Natural killer cell (primary cell): ENCODE data around the gene ERMAP. TPM values are rescaled to one million over a fixed set of nuclear protein-coding genes. Genes with fewer than 3 reads are reported as not detected.

Experiments used
- ATAC-seq, 3 donors: fragments of 150-1000 bp in 2 of 3; fragments of 200-7000 bp in 1 of 3; cut with Tn5 transposase; 1 replicate in 1 of 3; 2 replicates in 2 of 3; pipeline ENCODE4 v1.10.0; 2021; ENCODE audit warnings: mild to moderate bottlenecking in 2 of 3, moderate library complexity in 2 of 3
- DNase-seq, 2 donors: peaks; one replicate each; pipeline versions ENCODE4 v3.0.0 to v3.0.0-alpha.2; 2013 to 2021; ENCODE audit warnings: mixed read lengths in 1 of 2
- H3K27ac ChIP-seq: one replicate; pipeline ENCODE4 v1.5.1; 2013; ENCODE audit warnings: mild to moderate bottlenecking, low read length
- H3K27me3 ChIP-seq: one replicate; pipeline ENCODE4 v1.6.1; 2013; ENCODE audit warnings: low read length; ENCODE audit not compliant: control insufficient read depth, insufficient read depth
- H3K36me3 ChIP-seq: one replicate; pipeline ENCODE4 v1.6.1; 2013; ENCODE audit warnings: low read length; ENCODE audit not compliant: control insufficient read depth, insufficient read depth
- H3K4me1 ChIP-seq: one replicate; pipeline ENCODE4 v1.6.1; 2013; ENCODE audit warnings: low read length; ENCODE audit not compliant: control insufficient read depth, insufficient read depth
- H3K4me3 ChIP-seq: one replicate; pipeline ENCODE4 v1.5.1; 2013; ENCODE audit warnings: low read length
- H3K9me3 ChIP-seq: one replicate; pipeline ENCODE4 v1.6.1; 2013; ENCODE audit warnings: low read length; ENCODE audit not compliant: control insufficient read depth, insufficient read depth
- H3K27ac Mint-ChIP-seq, 2 donors: one replicate each; pipeline ENCODE4 v1.8.0; 2022; ENCODE audit warnings: mild to moderate bottlenecking in 2 of 2, mixed read lengths in 2 of 2, moderate library complexity in 1 of 2
- H3K27me3 Mint-ChIP-seq, 2 donors: one replicate each; pipeline ENCODE4 v1.8.0; 2022; ENCODE audit warnings: low read depth in 2 of 2, mixed read lengths in 2 of 2
- H3K36me3 Mint-ChIP-seq: one replicate; pipeline ENCODE4 v1.8.0; 2022; ENCODE audit warnings: mixed read lengths
- H3K4me1 Mint-ChIP-seq, 2 donors: one replicate each; pipeline ENCODE4 v1.8.0; 2022; ENCODE audit warnings: mixed read lengths in 2 of 2
- H3K4me3 Mint-ChIP-seq: one replicate; pipeline ENCODE4 v1.8.0; 2022; ENCODE audit warnings: mild to moderate bottlenecking, moderate library complexity, mixed read lengths
- H3K9me3 Mint-ChIP-seq, 2 donors: one replicate each; pipeline ENCODE4 v1.8.0; 2022; ENCODE audit warnings: mixed read lengths in 2 of 2
- WGBS: methylation state at CpG from one replicate; pipeline ENCODE4 v1.1.7; 2013; ENCODE audit warnings: missing lambda C conversion rate; ENCODE audit not compliant: insufficient coverage; 5-methylcytosine and 5-hydroxymethylcytosine counted together
- intact Hi-C: fragments of 100-400 bp; cut with micrococcal nuclease; formaldehyde crosslinking; loops from one replicate; pipeline ENCODE4 v1.14.2; 2022
- total RNA-seq, 4 donors: library from RNA; stranded (reverse); fragments of 120-200 nt in 1 of 4; gene quantifications; one replicate each; pipeline versions ENCODE4 v1.2.3 to v1.2.4, GENCODE V29; 2013 to 2022
- TF ChIP-seq, protein P1 (sequence below): fragments of 200-600 bp; IDR thresholded peaks from one replicate; pipeline ENCODE4 v1.8.0; 2022; ENCODE audit warnings: antibody characterized with exemption

The ERMAP gene
- total RNA-seq, 3 donors from 2014 or later (not counting 1 experiment from before 2014, with no cell fraction given) = 7.0 to 7.5 (median 7.5) TPM

DNA sequence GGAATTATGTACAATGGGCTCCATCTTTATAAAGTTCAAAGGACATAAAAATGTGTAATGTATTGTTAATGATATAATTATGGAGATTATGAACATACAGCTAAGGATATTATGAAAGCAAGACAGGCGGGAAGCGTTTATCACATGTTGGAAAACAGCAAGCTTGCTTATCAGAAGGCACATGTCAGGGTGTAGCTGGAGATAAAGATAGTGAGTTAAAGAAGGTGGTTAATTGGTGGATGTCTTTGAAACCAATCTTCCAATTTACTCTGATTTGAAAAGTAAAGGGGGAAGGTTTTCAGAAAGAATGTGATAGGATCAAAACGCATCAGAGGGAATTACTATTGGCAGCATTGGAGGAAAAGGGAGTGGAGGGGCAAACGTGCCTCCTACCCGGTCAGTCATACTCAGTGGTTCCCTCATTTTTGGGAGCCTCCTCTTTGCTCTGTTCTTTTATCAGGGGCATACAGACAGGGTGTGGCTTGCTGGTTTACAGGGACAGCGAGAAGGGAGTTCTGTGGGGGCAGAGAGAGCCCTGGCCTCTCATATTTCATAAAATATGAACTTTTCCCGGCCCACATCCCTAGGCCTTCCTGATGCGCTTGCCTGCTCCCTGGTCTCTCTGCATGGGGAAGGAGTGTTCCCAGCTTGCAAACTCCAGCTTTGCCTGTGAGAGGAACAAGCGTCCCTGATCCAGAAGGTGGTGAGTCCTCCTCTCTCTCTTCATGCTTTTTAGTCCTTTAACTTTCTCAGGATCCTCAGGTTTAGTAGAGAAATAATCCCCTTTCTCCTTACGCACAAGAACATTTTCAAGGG lies 8.3 kb downstream of the ERMAP start:
- WGBS = 94% methylated on average over 9 of the region's 10 CpGs
- no peaks in the 10 kb centered on the region for H3K27me3 Mint-ChIP-seq
- TF ChIP-seq, protein P1, sequence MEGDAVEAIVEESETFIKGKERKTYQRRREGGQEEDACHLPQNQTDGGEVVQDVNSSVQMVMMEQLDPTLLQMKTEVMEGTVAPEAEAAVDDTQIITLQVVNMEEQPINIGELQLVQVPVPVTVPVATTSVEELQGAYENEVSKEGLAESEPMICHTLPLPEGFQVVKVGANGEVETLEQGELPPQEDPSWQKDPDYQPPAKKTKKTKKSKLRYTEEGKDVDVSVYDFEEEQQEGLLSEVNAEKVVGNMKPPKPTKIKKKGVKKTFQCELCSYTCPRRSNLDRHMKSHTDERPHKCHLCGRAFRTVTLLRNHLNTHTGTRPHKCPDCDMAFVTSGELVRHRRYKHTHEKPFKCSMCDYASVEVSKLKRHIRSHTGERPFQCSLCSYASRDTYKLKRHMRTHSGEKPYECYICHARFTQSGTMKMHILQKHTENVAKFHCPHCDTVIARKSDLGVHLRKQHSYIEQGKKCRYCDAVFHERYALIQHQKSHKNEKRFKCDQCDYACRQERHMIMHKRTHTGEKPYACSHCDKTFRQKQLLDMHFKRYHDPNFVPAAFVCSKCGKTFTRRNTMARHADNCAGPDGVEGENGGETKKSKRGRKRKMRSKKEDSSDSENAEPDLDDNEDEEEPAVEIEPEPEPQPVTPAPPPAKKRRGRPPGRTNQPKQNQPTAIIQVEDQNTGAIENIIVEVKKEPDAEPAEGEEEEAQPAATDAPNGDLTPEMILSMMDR = no peak
- no peaks in the 10 kb centered on the region for H3K27me3 ChIP-seq
- no peak overlapping the region for H3K27ac Mint-ChIP-seq
- H3K9me3 Mint-ChIP-seq = no peaks in the 10 kb centered on the region
- no peaks in the 10 kb centered on the region for H3K4me1 ChIP-seq
- no peak overlapping the region for H3K4me3 Mint-ChIP-seq
- intact Hi-C loops = no loop called here
- H3K36me3 ChIP-seq = no peaks in the 10 kb centered on the region
- H3K9me3 ChIP-seq = no peaks in the 10 kb centered on the region
- no peak overlapping the region for H3K4me3 ChIP-seq
- no peak for ATAC-seq
- no peaks in the 10 kb centered on the region for H3K36me3 Mint-ChIP-seq
- H3K27ac ChIP-seq = no peak overlapping the region
- peaks cover 0 to 5% of the 10 kb centered on the region in 2 donors for H3K4me1 Mint-ChIP-seq
- no peak for DNase-seq

GRCh38 chr1:42830631-42831030 lies 13.7 kb downstream of the ERMAP start:
- intact Hi-C loops = no loop called here
- H3K4me3 Mint-ChIP-seq = no peak overlapping the region
- H3K36me3 ChIP-seq = no peaks in the 10 kb centered on the region
- H3K4me1 ChIP-seq = no peaks in the 10 kb centered on the region
- no peaks in the 10 kb centered on the region for H3K27me3 ChIP-seq
- ATAC-seq (no peak), DNase-seq (no peak)
- H3K27ac Mint-ChIP-seq = no peak overlapping the region
- no peaks in the 10 kb centered on the region for H3K27me3 Mint-ChIP-seq
- WGBS = 96% methylated on average over 17 of the region's 17 CpGs
- no peak overlapping the region for H3K27ac ChIP-seq
- TF ChIP-seq, protein P1 = no peak
- no peaks in the 10 kb centered on the region for H3K36me3 Mint-ChIP-seq
- H3K4me3 ChIP-seq = no peak overlapping the region
- no peaks in the 10 kb centered on the region for H3K9me3 ChIP-seq
- no peaks in the 10 kb centered on the region for H3K9me3 Mint-ChIP-seq
- H3K4me1 Mint-ChIP-seq = no peaks in the 10 kb centered on the region

- Histone ChIP-seq H3K27me3 (no peaks in the 10 kb centered on the region), H3K36me3 (no peaks in the 10 kb centered on the region), H3K9me3 (no peaks in the 10 kb centered on the region), H3K27ac (no peak overlapping the region), H3K4me3 (no peak overlapping the region), H3K4me1 (no peaks in the 10 kb centered on the region)
- no peak for DNase-seq
- TF ChIP-seq, protein P1 = no peak
- no peaks in the 10 kb centered on the region for H3K36me3 Mint-ChIP-seq
- no peaks in the 10 kb centered on the region for H3K4me1 Mint-ChIP-seq
- no peaks in the 10 kb centered on the region for H3K9me3 Mint-ChIP-seq
- intact Hi-C loops = no loop called here
- ATAC-seq = no peak
- no peak overlapping the region for H3K4me3 Mint-ChIP-seq
- no peaks in the 10 kb centered on the region for H3K27me3 Mint-ChIP-seq
- H3K27ac Mint-ChIP-seq = no peak overlapping the region
These were observed 14.4 kb downstream of the ERMAP start for GRCh38 chr1:42831273-42831672.
